ENCODE data around the gene TMPRSS3.
A peak's percentile ranks its signal among the peaks of the same experiment; 100 is the strongest.

The TMPRSS3 gene

GRCh38 chr21:42406866-42407265, 11.0 kb upstream of the TMPRSS3 start:
- DNase-seq, result no peak

- peak; percentile 43 for DNase-seq
Measured at GRCh38 chr21:42406201-42406621, 10.4 kb upstream of the TMPRSS3 start.

- DNase-seq, result no peak
Measured at GRCh38 chr21:42405064-42406013, 9.5 kb upstream of the TMPRSS3 start.

GRCh38 chr21:42404539-42404938, 8.7 kb upstream of the TMPRSS3 start:
- DNase-seq, result no peak

GRCh38 chr21:42403611-42404231, 7.9 kb upstream of the TMPRSS3 start, which contains the start of gene UBASH3A:
Gene UBASH3A (plus strand): TSS chr21:42403902. CDS start chr21:42403946, 44 bp downstream.
- peak; percentile 49 for DNase-seq

- no peak for DNase-seq
Measured at GRCh38 chr21:42401820-42402251, 6.0 kb upstream of the TMPRSS3 start.

GRCh38 chr21:42401154-42401553, 5.3 kb upstream of the TMPRSS3 start:
- DNase-seq, result no peak

GRCh38 chr21:42400525-42400924, 4.7 kb upstream of the TMPRSS3 start:
- no peak for DNase-seq

GRCh38 chr21:42398436-42399028, 2.7 kb upstream of the TMPRSS3 start:
- no peak for DNase-seq

- DNase-seq, result no peak
Measured at GRCh38 chr21:42397746-42398394, 2.0 kb upstream of the TMPRSS3 start.

- DNase-seq, result no peak
Measured at GRCh38 chr21:42396799-42397745, 1.2 kb upstream of the TMPRSS3 start.

GRCh38 chr21:42395302-42395701, 550 bp downstream of the TMPRSS3 start:
- DNase-seq, result no peak

GRCh38 chr21:42393443-42393950, 2.4 kb downstream of the TMPRSS3 start:
- DNase-seq, result no peak

- no peak for DNase-seq
Measured at GRCh38 chr21:42392731-42393442, 3.0 kb downstream of the TMPRSS3 start.

- no peak for DNase-seq
Measured at GRCh38 chr21:42391297-42391696, 4.6 kb downstream of the TMPRSS3 start.

- DNase-seq, result no peak
Measured at GRCh38 chr21:42390696-42391095, 5.2 kb downstream of the TMPRSS3 start.

GRCh38 chr21:42390193-42390592, 5.7 kb downstream of the TMPRSS3 start:
- DNase-seq, result no peak

- no peak for DNase-seq
Measured at GRCh38 chr21:42389449-42389835, 6.4 kb downstream of the TMPRSS3 start.

GRCh38 chr21:42388740-42389448, 7.0 kb downstream of the TMPRSS3 start:
- DNase-seq, result no peak

- DNase-seq, result no peak
Measured at GRCh38 chr21:42387843-42388340, 8.0 kb downstream of the TMPRSS3 start.
